GM21390 (cell line): Measurements from ENCODE around the gene SPC24.
"Not testable (repeated sequence)": the region's sequence is repeated elsewhere in the genome, so short reads cannot be mapped to it uniquely, and the experiment has no call there.

Experiments
- ATAC-seq: cut with Tn5 transposase; IDR thresholded peaks from one replicate; pipeline ENCODE4 v1.9.1; 2021; ENCODE audit not compliant: unreplicated experiment

The SPC24 gene

GRCh38 chr19:11192957-11193939 is 37.7 kb upstream of the SPC24 start:
- ATAC-seq: no peak

GRCh38 chr19:11191934-11192333 is 36.4 kb upstream of the SPC24 start:
- no peak for ATAC-seq

GRCh38 chr19:11191273-11191755 is 35.7 kb upstream of the SPC24 start:
- ATAC-seq: no peak

- no peak for ATAC-seq
Measured at GRCh38 chr19:11190501-11190900, 34.9 kb upstream of the SPC24 start.

GRCh38 chr19:11187441-11187840 is 31.9 kb upstream of the SPC24 start:
- ATAC-seq: no peak

GRCh38 chr19:11182994-11183393 is 27.4 kb upstream of the SPC24 start:
- no peak for ATAC-seq

GRCh38 chr19:11181488-11181887 is 25.9 kb upstream of the SPC24 start:
- no peak for ATAC-seq

- ATAC-seq: not testable (repeated sequence)
Measured at GRCh38 chr19:11180975-11181374, 25.4 kb upstream of the SPC24 start.

- no peak for ATAC-seq
Measured at GRCh38 chr19:11180346-11180745, 24.8 kb upstream of the SPC24 start.

- no peak for ATAC-seq
Measured at GRCh38 chr19:11179716-11180297, 24.2 kb upstream of the SPC24 start.

- ATAC-seq: not testable (repeated sequence)
Measured at GRCh38 chr19:11179145-11179465, 23.5 kb upstream of the SPC24 start.

GRCh38 chr19:11177592-11177991 is 22.0 kb upstream of the SPC24 start:
- ATAC-seq: no peak

GRCh38 chr19:11176466-11177193 is 21.0 kb upstream of the SPC24 start:
- no peak for ATAC-seq

- no peak for ATAC-seq
Measured at GRCh38 chr19:11175920-11176319, 20.3 kb upstream of the SPC24 start.

GRCh38 chr19:11174336-11174735 is 18.8 kb upstream of the SPC24 start:
- no peak for ATAC-seq

GRCh38 chr19:11173516-11174155 is 18.1 kb upstream of the SPC24 start:
- no peak for ATAC-seq

- ATAC-seq: no peak
Measured at GRCh38 chr19:11172576-11172975, 17.0 kb upstream of the SPC24 start.

- ATAC-seq: no peak
Measured at GRCh38 chr19:11171144-11171543, 15.6 kb upstream of the SPC24 start.

- no peak for ATAC-seq
Measured at GRCh38 chr19:11169896-11170678, 14.5 kb upstream of the SPC24 start.

- no peak for ATAC-seq
Measured at GRCh38 chr19:11168568-11168967, 13.0 kb upstream of the SPC24 start.
